Gastroesophageal sphincter (tissue), 4 donors: ENCODE data around the gene CHMP5. TPM values are rescaled to one million over a fixed set of nuclear protein-coding genes. Genes with fewer than 3 reads are reported as not detected.

Source experiments
- ATAC-seq: fragments of 150-250 bp; one replicate; pipeline ENCODE4 v1.9.1; 2016; ENCODE audit warnings: mild to moderate bottlenecking, moderate library complexity
- H3K27ac ChIP-seq, 4 donors: fragments of 200-600 bp; sonication (generic) in 3 of 4; 1 replicate in 3 of 4; 2 replicates in 1 of 4; pipeline ENCODE4 v1.5.1; 2016 to 2019
- H3K27me3 ChIP-seq: fragments of 200-600 bp; sonication (generic); one replicate; pipeline ENCODE4 v1.5.1; 2019
- H3K36me3 ChIP-seq, 2 donors: fragments of 200-600 bp; sonication (generic); one replicate each; pipeline ENCODE4 v1.5.1; 2019; ENCODE audit warnings: control low read depth in 1 of 2
- H3K4me1 ChIP-seq, 3 donors: fragments of 200-600 bp; sonication (generic); 1 replicate in 2 of 3; 2 replicates in 1 of 3; pipeline ENCODE4 v1.5.1; 2016 to 2019; ENCODE audit warnings: control low read depth in 2 of 3
- H3K4me3 ChIP-seq, 2 donors: fragments of 200-600 bp; sonication (generic); one replicate each; pipeline ENCODE4 v1.5.1; 2019; ENCODE audit warnings: mild to moderate bottlenecking in 1 of 2, moderate library complexity in 1 of 2
- H3K9me3 ChIP-seq, 3 donors: fragments of 200-600 bp; sonication (generic); one replicate each; pipeline ENCODE4 v1.5.1; 2017 to 2019; ENCODE audit warnings: control low read depth in 2 of 3
- CTCF ChIP-seq, 4 experiments: fragments of 200-600 bp in 2 of 4; fragments of 450-650 bp in 2 of 4; sonication (generic) in 1 of 4; IDR thresholded peaks; one replicate each; pipeline ENCODE4 v1.5.1; 2017 to 2019; ENCODE audit warnings: antibody characterized with exemption in 4 of 4, mild to moderate bottlenecking in 2 of 4, moderate library complexity in 2 of 4
- EP300 ChIP-seq: sonication (generic); formaldehyde crosslinking; IDR thresholded peaks from one replicate; pipeline ENCODE4 v1.6.1; 2017; ENCODE audit warnings: antibody characterized with exemption, mild to moderate bottlenecking
- POLR2A ChIP-seq, 2 donors: fragments of 450-650 bp; IDR thresholded peaks; one replicate each; pipeline ENCODE4 v1.6.1; 2017; ENCODE audit warnings: antibody characterized with exemption in 2 of 2, mild to moderate bottlenecking in 2 of 2, moderate library complexity in 1 of 2
- POLR2AphosphoS5 ChIP-seq: sonication (generic); formaldehyde crosslinking; IDR thresholded peaks from one replicate; pipeline ENCODE4 v1.6.1; 2017; ENCODE audit warnings: antibody characterized with exemption
- WGBS, 2 donors: methylation state at CpG; one replicate each; pipeline ENCODE4 v1.1.5; 2018; ENCODE audit warnings: low coverage in 1 of 2; 5-methylcytosine and 5-hydroxymethylcytosine counted together
- total RNA-seq, 4 donors: library from RNA; depleted of rRNA; stranded (reverse); fragments of >200 nt; gene quantifications; one replicate each; pipeline ENCODE4 v1.1.0, GENCODE V29; 2016

The CHMP5 gene
- total RNA-seq, 4 donors from 2014 or later, result 45.6 to 89.0 (median 59.3) TPM

- H3K36me3 ChIP-seq, result peaks cover 0 to 36% of the 10 kb centered on the region in 2 donors
- TF ChIP-seq EP300, result no peak
- no peak for TF ChIP-seq POLR2A (IDR thresholded peaks at IDR 0.05)
- no peak for TF ChIP-seq POLR2AphosphoS5
- no peak for TF ChIP-seq CTCF (IDR thresholded peaks at IDR 0.05)
- 0% methylated on average over 7 to 10 of the region's 14 CpGs for WGBS, 2 donors
- H3K4me3 ChIP-seq, result peak overlapping the region; percentile 48 to 80
- no peaks in the 10 kb centered on the region for H3K9me3 ChIP-seq
- H3K4me1 ChIP-seq, result peaks cover 0 to 62% (median 25%) of the 10 kb centered on the region in 3 donors
- H3K27me3 ChIP-seq, result no peaks in the 10 kb centered on the region
- ATAC-seq, result peak; percentile 42
- peak overlapping the region; percentile 85 to 97 (median 94) for H3K27ac ChIP-seq
Observed at GRCh38 chr9:33289936-33290246, 25.0 kb downstream of the CHMP5 start.

DNA sequence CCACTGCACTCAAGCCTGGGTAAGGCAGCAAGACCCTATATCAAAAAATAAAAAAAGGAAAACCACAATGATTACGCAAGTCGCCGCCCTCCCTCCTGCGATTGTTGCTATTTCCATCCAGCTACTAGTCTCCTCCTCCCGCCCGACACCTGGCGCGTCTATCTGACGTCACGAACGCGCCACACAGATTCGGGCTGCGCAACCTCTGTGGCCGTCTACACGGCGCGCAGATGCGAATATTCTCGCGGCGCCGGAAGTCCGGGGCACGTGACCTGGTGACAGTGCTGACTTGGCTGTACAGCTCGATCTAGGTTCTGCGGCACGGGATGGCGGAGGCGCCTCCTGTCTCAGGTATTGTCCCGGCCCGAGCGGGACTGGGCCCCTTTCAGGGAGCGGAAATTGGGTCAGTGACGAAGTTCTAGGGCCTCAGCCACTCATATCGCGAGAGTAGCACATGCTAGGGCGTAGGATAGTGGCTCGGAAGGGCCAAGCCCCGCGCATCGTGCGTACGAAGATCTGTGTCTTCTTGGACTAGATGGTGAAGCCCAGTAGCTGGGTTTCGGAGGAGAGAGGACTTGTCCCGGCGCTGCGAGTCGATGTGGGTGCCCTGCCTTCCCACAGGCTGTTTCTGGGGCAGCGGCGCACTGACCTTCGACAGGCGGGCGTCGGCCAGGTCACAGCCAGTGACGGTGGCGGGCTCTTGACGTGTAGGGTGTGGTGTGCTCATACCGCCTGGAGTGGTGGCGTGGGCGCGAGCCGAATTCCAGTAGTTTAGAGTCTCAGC lies 25.6 kb downstream of the CHMP5 start, which contains the start of gene NFX1:
TSS of gene NFX1 (plus strand) at position 270 of the 784 bp plus-strand sequence. CDS start at position 327, 57 bp downstream.
- Histone ChIP-seq H3K27me3 (no peaks in the 10 kb centered on the region), H3K36me3 (peaks cover 0 to 38% of the 10 kb centered on the region in 2 donors), H3K27ac (peak within 1 kb of the TSS; percentile 85 to 97 (median 94)), H3K9me3 (no peaks in the 10 kb centered on the region), H3K4me3 (peak within 1 kb of the TSS; percentile 48 to 80), H3K4me1 (peaks cover 0 to 68% (median 25%) of the 10 kb centered on the region in 3 donors)
- WGBS, 2 donors, result 0% methylated on average over 3 to 12 of the region's 63 CpGs
- TF ChIP-seq CTCF (IDR thresholded peaks at IDR 0.05) (peak in 1 of 4 experiments; percentile 5), POLR2AphosphoS5 (peak; percentile 96), EP300 (peak; percentile 18), POLR2A (IDR thresholded peaks at IDR 0.05) (peak; percentile 89 to 92)
- ATAC-seq, result peak; percentile 94

GRCh38 chr9:33291031-33291397 lies 26.2 kb downstream of the CHMP5 start:
- TF ChIP-seq EP300 (no peak), POLR2AphosphoS5 (no peak), POLR2A (IDR thresholded peaks at IDR 0.05) (no peak), CTCF (IDR thresholded peaks at IDR 0.05) (no peak)
- Histone ChIP-seq H3K27ac (peak overlapping the region; percentile 85 to 97 (median 94)), H3K27me3 (no peaks in the 10 kb centered on the region), H3K9me3 (no peaks in the 10 kb centered on the region), H3K4me3 (peak overlapping the region; percentile 48 to 80), H3K36me3 (peaks cover 0 to 38% of the 10 kb centered on the region in 2 donors), H3K4me1 (peaks cover 0 to 74% (median 25%) of the 10 kb centered on the region in 3 donors)
- no peak for ATAC-seq
- WGBS, 2 donors, result 8 to 27% methylated on average over 3 to 7 of the region's 7 CpGs

- ATAC-seq, result no peak
- Histone ChIP-seq H3K4me3 (no peak overlapping the region), H3K4me1 (peaks cover 5 to 77% (median 27%) of the 10 kb centered on the region in 3 donors), H3K36me3 (peaks cover 0 to 42% of the 10 kb centered on the region in 2 donors), H3K27ac (peak overlapping the region in 3 of 4 donors; percentile 94 to 97 (median 95)), H3K27me3 (no peaks in the 10 kb centered on the region), H3K9me3 (no peaks in the 10 kb centered on the region)
- TF ChIP-seq EP300, result no peak
- WGBS, 2 donors, result 77 to 84% methylated on average over 4 to 5 of the region's 5 CpGs
Observed at GRCh38 chr9:33291901-33292300, 27.1 kb downstream of the CHMP5 start.

DNA sequence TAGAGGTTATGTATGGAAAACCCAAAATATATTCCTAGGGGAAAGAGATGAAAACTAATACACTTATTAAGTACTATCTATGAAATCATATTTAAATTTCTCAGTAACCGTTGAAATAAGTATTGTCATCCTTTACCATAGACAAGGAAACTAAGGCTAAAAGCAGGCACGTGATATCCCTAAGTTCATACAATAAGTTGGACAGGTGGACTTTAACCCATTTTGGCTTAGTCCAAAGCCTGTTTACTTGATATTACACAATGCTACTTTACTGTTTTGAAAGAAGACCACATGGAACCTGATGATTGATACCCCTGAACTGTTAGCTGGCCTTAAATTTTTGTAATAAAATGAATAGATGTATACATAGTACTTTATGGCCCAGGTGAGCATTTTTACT lies 28.9 kb downstream of the CHMP5 start:
- 67 to 83% methylated on average over 2 of the region's 2 CpGs for WGBS, 2 donors
- Histone ChIP-seq H3K4me1 (peaks cover 5 to 87% (median 31%) of the 10 kb centered on the region in 3 donors), H3K4me3 (no peak overlapping the region), H3K27me3 (no peaks in the 10 kb centered on the region), H3K9me3 (no peaks in the 10 kb centered on the region), H3K36me3 (peaks cover 4 to 61% of the 10 kb centered on the region in 2 donors), H3K27ac (no peak overlapping the region)
- ATAC-seq, result no peak
- TF ChIP-seq POLR2A (IDR thresholded peaks at IDR 0.05) (no peak), CTCF (IDR thresholded peaks at IDR 0.05) (no peak), EP300 (no peak), POLR2AphosphoS5 (no peak)
